ENCODE results near the gene IGF2BP2. TPM values are rescaled to one million over a fixed set of nuclear protein-coding genes. Genes with fewer than 3 reads are reported as not detected.

The IGF2BP2 gene
- total RNA-seq, 4 donors from 2014 or later = 3.0 to 13.8 (median 6.8) TPM

DNA sequence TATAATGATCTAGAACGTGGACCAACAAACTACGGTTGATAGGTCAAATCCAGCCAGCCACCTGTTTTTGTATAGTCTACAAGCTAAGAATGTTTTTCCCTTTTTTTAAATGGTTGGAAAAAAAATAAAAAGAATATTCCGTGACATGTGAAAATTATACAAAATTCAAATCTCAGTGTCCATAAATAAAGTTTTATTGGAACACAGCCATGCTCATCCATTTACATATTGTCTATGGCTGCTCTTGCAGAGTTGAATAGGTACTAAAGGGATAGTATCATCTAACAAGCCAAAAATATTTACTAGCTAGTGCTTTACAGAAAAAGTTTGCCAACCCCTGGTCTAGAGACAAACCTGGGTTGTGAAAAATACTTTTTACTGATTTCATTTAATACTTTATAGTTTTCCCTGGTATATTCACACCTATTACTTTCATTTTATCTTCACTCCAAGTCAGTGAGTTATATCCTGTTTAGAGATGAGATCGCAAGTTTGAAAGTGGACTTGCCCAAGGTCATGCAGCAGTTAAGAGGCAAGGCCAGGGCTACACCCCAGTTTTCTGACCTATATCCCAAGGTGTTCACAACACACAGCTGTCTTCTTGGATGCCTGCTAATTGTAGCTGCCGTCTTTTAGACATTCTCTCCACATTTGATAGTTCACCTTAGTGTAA, 58.4 kb downstream of the IGF2BP2 start:
- peaks cover 0 to 4% (median 0%) of the 10 kb centered on the region in 4 donors for H3K27me3 ChIP-seq
- 61 to 77% methylated on average over 5 of the region's 5 CpGs for WGBS, 2 donors
- TF ChIP-seq POLR2A (IDR thresholded peaks at IDR 0.05) = no peak
- TF ChIP-seq, protein P1, sequence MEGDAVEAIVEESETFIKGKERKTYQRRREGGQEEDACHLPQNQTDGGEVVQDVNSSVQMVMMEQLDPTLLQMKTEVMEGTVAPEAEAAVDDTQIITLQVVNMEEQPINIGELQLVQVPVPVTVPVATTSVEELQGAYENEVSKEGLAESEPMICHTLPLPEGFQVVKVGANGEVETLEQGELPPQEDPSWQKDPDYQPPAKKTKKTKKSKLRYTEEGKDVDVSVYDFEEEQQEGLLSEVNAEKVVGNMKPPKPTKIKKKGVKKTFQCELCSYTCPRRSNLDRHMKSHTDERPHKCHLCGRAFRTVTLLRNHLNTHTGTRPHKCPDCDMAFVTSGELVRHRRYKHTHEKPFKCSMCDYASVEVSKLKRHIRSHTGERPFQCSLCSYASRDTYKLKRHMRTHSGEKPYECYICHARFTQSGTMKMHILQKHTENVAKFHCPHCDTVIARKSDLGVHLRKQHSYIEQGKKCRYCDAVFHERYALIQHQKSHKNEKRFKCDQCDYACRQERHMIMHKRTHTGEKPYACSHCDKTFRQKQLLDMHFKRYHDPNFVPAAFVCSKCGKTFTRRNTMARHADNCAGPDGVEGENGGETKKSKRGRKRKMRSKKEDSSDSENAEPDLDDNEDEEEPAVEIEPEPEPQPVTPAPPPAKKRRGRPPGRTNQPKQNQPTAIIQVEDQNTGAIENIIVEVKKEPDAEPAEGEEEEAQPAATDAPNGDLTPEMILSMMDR (IDR thresholded peaks at IDR 0.05) = no peak
- H3K4me3 ChIP-seq = no peak overlapping the region
- no peaks in the 10 kb centered on the region for H3K9me3 ChIP-seq
- peaks cover 0 to 36% (median 3%) of the 10 kb centered on the region in 3 donors for H3K4me1 ChIP-seq
- no peak for DNase-seq
- intact Hi-C loops (cut with DNase I) = loop anchor here (10.0 kb wide), 1 partner anchor 102 kb away; no protein-coding TSS in a partner anchor
- H3K36me3 ChIP-seq = no peaks in the 10 kb centered on the region
- H3K27ac ChIP-seq = no peak overlapping the region

DNA sequence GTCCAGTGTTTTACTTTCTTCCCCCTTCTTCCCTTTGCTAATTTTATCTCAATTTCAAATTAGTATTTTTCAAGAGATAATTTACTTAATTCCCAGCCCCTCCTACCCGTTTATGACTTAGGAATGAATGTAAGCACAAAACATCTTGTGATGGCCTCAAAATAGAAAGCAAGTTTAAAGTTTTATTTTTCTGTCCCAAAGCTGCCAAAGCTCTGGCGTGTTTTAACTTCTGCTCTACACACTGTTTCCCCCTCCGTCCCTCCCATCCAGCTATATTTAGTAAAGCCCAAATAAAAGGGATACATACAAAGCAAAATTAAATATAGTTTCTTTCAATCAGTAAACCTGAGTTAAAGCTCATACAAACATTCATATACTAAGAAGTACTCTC, 59.9 kb downstream of the IGF2BP2 start:
- no peak for TF ChIP-seq POLR2A (IDR thresholded peaks at IDR 0.05)
- TF ChIP-seq, protein P1 (IDR thresholded peaks at IDR 0.05) = no peak
- 33 to 63% methylated on average over 3 of the region's 3 CpGs for WGBS, 2 donors
- Histone ChIP-seq H3K27ac (peak overlapping the region in 2 of 4 donors; percentile 29 to 61), H3K27me3 (peaks cover 0 to 8% (median 0%) of the 10 kb centered on the region in 4 donors), H3K4me3 (no peak overlapping the region), H3K36me3 (no peaks in the 10 kb centered on the region), H3K9me3 (no peaks in the 10 kb centered on the region), H3K4me1 (peaks cover 0 to 48% (median 3%) of the 10 kb centered on the region in 3 donors)
- intact Hi-C loops (cut with DNase I) = loop anchor here (10.0 kb wide), 1 partner anchor 100 kb away; no protein-coding TSS in a partner anchor
- DNase-seq = no peak

DNA sequence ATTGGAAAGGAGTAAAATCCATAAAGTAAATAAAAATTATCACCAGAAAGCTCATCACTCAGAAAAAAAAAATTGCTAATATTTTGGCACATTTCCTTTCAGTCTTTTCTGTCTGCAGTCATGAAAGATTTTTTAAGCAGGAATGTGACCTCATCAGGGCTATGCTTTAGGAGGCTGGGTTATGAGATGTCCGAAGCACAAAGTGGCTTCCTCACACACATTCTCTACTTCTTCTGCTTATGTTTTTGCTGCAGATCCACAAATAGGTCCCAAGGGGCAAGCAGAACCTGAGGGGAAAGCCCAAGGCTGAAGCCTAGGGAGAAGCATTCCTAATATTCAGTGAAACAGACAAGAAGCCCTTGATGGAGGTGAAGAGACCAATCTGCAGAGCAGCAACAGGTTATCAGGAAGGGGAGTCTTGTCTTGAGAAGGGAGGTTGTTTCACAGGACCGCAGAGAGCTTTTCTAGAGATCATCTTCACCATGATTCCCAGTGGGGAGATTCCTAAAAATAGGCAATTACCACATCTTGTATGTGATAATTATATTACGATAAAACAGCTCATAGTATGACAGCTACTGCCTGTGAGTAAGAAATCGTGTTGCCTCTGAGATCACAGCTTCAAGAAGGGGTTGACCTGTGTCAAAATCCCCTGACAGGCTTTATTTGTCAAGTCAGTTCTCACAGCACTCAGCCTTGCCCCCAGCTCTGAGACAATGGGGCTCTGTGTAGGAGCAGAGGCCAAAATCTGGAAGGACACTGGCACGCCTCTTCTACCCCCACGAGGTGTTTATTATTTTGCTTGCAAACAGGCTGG, 60.5 kb downstream of the IGF2BP2 start:
- H3K36me3 ChIP-seq = no peaks in the 10 kb centered on the region
- intact Hi-C loops (cut with DNase I) = loop anchor here (10.0 kb wide), 1 partner anchor 100 kb away; no protein-coding TSS in a partner anchor

DNA sequence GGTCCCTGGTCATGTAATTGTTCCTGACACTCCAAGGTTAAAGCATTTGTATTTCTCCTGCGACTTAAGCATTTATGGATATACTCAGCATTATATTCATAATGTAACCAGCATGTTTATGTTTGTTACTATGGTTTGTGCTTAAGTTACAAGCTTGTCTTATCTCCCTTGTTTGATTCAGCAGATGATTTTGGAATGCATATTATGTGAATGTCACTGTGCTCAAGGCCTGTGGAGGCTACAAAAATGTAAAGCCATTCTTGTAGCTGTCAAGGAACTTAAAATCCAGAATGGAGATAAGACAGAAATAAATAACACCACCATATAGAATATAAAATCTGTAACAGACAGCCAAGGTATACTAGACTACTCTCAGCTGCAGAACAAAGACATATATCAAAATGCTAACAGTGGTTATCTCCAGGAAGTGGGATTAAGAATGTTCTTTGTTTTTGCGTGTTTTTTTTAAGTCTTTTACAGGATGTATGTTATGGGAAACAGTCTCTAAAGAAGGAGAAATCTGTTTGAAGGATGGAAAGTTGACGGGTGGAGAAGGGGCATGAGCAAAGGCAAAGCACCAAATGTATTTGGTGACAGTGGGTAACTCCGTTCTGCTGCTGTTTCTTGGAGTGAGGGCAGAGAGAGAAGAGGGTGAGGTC, 61.4 kb downstream of the IGF2BP2 start:
- intact Hi-C loops (cut with DNase I) = loop anchor here (10.0 kb wide), 1 partner anchor 99 kb away; no protein-coding TSS in a partner anchor
- peaks cover 0 to 8% (median 0%) of the 10 kb centered on the region in 4 donors for H3K27me3 ChIP-seq
- no peak overlapping the region for H3K27ac ChIP-seq
- no peaks in the 10 kb centered on the region for H3K36me3 ChIP-seq
- no peak for DNase-seq
- H3K4me1 ChIP-seq = peaks cover 0 to 47% (median 3%) of the 10 kb centered on the region in 3 donors
- H3K9me3 ChIP-seq = no peaks in the 10 kb centered on the region
- 50 to 53% methylated on average over 4 of the region's 4 CpGs for WGBS, 2 donors
- H3K4me3 ChIP-seq = no peak overlapping the region
- no peak for TF ChIP-seq POLR2A (IDR thresholded peaks at IDR 0.05)
- TF ChIP-seq, protein P1 (IDR thresholded peaks at IDR 0.05) = no peak

More for the DNA sequence above, 60.5 kb downstream of the IGF2BP2 start:
- Histone ChIP-seq H3K9me3 (no peaks in the 10 kb centered on the region), H3K27ac (peak overlapping the region in 3 of 4 donors; percentile 15 to 61 (median 29)), H3K4me1 (peaks cover 0 to 51% (median 3%) of the 10 kb centered on the region in 3 donors), H3K27me3 (peaks cover 0 to 8% (median 0%) of the 10 kb centered on the region in 4 donors), H3K4me3 (no peak overlapping the region)
- no peak for DNase-seq
- 49 to 59% methylated on average over 6 of the region's 6 CpGs for WGBS, 2 donors
- TF ChIP-seq POLR2A (IDR thresholded peaks at IDR 0.05) = no peak
- TF ChIP-seq, protein P1 (IDR thresholded peaks at IDR 0.05) = no peak

Measured in esophagus squamous epithelium (tissue), 5 donors.